Muscle layer of duodenum (tissue), 2 donors: ENCODE measurements around the gene TFDP3.
A peak's percentile ranks its signal among the peaks of the same experiment; 100 is the strongest.

Experiments used
- H3K27ac ChIP-seq: one replicate; pipeline ENCODE4 v1.7.0; 2013; ENCODE audit warnings: mild to moderate bottlenecking, low read length
- H3K27me3 ChIP-seq: one replicate; pipeline ENCODE4 v1.7.0; 2013; ENCODE audit warnings: low read depth, mild to moderate bottlenecking, control low read depth, low read length
- H3K36me3 ChIP-seq, 2 donors: one replicate each; pipeline ENCODE4 v1.7.0; 2013; ENCODE audit warnings: low read length in 2 of 2, control low read depth in 1 of 2, mild to moderate bottlenecking in 1 of 2; ENCODE audit not compliant: insufficient read depth in 2 of 2, control insufficient read depth in 1 of 2
- H3K4me1 ChIP-seq, 2 donors: one replicate each; pipeline ENCODE4 v1.7.0; 2013; ENCODE audit warnings: low read length in 2 of 2, mild to moderate bottlenecking in 2 of 2, control low read depth in 1 of 2, moderate library complexity in 1 of 2; ENCODE audit not compliant: insufficient read depth in 2 of 2, control insufficient read depth in 1 of 2
- H3K4me3 ChIP-seq, 2 donors: one replicate each; pipeline ENCODE4 v1.7.0; 2013; ENCODE audit warnings: low read length in 2 of 2, low read depth in 1 of 2, mild to moderate bottlenecking in 1 of 2
- H3K9me3 ChIP-seq, 2 donors: one replicate each; pipeline ENCODE4 v1.7.0; 2013; ENCODE audit warnings: low read length in 2 of 2, control low read depth in 1 of 2, mild to moderate bottlenecking in 1 of 2; ENCODE audit not compliant: control insufficient read depth in 1 of 2
- donor health status: healthy.

TFDP3 gene, protein sequence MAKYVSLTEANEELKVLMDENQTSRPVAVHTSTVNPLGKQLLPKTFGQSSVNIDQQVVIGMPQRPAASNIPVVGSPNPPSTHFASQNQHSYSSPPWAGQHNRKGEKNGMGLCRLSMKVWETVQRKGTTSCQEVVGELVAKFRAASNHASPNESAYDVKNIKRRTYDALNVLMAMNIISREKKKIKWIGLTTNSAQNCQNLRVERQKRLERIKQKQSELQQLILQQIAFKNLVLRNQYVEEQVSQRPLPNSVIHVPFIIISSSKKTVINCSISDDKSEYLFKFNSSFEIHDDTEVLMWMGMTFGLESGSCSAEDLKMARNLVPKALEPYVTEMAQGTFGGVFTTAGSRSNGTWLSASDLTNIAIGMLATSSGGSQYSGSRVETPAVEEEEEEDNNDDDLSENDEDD

DNA sequence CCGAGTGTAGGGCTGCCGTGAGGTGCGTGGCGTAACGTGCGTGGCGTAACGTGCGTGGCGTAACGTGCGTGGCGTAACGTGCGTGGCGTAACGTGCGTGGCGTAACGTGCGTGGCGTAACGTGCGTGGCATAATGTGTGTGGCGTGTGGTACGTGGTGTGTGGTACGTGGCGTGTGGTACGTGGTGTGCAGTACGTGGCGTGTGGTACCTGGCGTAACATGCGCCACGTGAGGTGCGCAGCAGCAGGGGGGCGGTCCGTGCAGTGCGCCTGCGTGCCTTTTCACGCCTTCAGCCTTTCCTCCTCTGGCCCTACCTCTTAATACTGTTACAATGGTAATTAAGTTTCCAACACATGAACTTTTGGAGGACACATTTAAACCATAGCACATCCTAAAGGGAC, at the start of gene TFDP3:
Gene TFDP3, minus strand, starts transcription at position 26 of the 400 bp plus-strand sequence. CDS start 95 bp downstream, outside the sequence.
- no peak within 1 kb of the TSS for H3K4me3 ChIP-seq
- no peak within 1 kb of the TSS for H3K27ac ChIP-seq
- no peaks in the 10 kb centered on the region for H3K36me3 ChIP-seq

DNA sequence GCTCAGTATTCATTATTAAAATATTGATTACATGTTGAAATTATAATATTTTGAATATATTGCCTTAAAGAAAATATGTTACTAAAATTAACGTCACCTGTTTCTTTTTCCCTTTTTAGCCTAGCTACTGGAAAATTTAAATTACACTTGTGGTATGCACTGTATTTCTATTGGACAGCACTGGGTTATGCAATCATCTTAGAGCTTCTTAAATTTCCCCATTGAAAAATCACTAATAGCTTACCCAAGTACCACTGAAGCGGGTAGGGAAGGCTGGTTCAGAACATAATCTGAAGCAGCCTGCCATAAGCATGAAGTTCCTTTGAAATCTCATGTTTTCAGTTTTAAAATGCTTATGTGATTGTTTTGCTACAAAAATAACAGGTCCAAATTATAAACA, 49.5 kb upstream of the TFDP3 start:
- no peaks in the 10 kb centered on the region for H3K9me3 ChIP-seq
- H3K27me3 ChIP-seq: no peaks in the 10 kb centered on the region

More for the DNA sequence above, at the start of gene TFDP3:
- no peaks in the 10 kb centered on the region for H3K9me3 ChIP-seq
- no peaks in the 10 kb centered on the region for H3K27me3 ChIP-seq
- no peaks in the 10 kb centered on the region for H3K4me1 ChIP-seq

DNA sequence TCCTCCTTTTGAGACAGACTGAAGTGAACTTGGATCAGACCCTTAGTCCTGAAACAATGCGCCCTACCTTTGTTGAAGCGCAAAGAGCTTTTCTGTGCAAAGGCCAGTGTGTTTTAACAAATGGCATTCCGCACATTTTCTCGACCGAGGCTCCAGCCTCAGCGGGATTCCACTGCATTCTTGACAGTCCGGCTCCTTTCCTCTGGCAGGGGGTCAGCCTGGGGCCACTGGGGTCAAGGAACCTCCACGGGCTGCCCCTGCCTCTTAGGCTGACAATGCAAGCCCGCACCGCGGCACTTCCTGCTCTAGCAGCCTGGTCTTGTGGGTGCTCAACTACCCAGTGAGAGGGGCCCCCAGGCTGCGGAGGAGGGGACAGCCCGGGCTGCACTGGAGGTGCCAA, 47.2 kb upstream of the TFDP3 start:
- Histone ChIP-seq H3K4me1 (no peaks in the 10 kb centered on the region), H3K4me3 (no peak overlapping the region), H3K27ac (no peak overlapping the region), H3K9me3 (no peaks in the 10 kb centered on the region), H3K27me3 (no peaks in the 10 kb centered on the region), H3K36me3 (no peaks in the 10 kb centered on the region)

More for the DNA sequence above, 49.5 kb upstream of the TFDP3 start:
- H3K27ac ChIP-seq: no peak overlapping the region
- no peaks in the 10 kb centered on the region for H3K36me3 ChIP-seq
- H3K4me1 ChIP-seq: no peaks in the 10 kb centered on the region
- no peak overlapping the region for H3K4me3 ChIP-seq

DNA sequence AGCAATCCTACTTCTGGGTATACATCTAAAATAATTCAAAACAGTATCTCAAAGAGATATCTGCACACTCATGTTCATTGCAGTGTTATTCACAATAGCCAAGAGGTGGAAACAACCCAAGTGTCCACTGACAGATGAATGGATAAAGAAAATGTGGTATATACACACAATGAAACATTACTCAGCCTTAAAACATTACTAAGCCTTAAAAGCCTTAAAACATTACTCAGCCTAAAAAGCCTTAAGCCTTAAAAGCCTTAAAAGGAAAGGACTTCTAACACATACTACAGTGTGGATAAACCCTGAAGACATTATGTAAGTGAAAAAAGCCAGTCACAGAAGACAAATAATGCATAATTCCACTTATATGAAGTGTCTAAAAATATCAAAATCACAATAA, 40.3 kb upstream of the TFDP3 start:
- Histone ChIP-seq H3K27me3 (no peaks in the 10 kb centered on the region), H3K27ac (no peak overlapping the region), H3K36me3 (no peaks in the 10 kb centered on the region)

DNA sequence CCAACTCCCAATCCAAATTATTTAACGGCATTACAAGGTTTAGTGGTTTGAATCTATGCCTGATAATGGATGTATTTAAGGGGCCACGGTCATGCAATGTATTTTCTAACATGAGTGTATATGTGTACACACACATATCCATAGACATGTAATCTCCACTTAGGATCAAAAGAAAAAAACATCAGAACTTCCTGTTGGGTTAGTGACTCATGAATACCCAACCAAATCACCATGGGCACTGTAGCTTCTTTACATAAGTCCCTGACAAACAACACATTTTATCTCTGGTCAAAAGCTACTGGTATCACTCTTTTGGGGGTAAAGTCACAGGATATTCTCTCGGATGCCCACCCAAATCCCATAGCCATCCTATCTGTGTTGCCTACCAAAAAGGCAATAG, 36.5 kb upstream of the TFDP3 start:
- Histone ChIP-seq H3K27me3 (no peaks in the 10 kb centered on the region), H3K36me3 (no peaks in the 10 kb centered on the region), H3K4me1 (peaks cover 0 to 4% of the 10 kb centered on the region in 2 donors), H3K9me3 (no peaks in the 10 kb centered on the region), H3K27ac (no peak overlapping the region), H3K4me3 (no peak overlapping the region)

More for the DNA sequence above, 40.3 kb upstream of the TFDP3 start:
- H3K4me3 ChIP-seq: no peak overlapping the region
- no peaks in the 10 kb centered on the region for H3K4me1 ChIP-seq
- no peaks in the 10 kb centered on the region for H3K9me3 ChIP-seq

DNA sequence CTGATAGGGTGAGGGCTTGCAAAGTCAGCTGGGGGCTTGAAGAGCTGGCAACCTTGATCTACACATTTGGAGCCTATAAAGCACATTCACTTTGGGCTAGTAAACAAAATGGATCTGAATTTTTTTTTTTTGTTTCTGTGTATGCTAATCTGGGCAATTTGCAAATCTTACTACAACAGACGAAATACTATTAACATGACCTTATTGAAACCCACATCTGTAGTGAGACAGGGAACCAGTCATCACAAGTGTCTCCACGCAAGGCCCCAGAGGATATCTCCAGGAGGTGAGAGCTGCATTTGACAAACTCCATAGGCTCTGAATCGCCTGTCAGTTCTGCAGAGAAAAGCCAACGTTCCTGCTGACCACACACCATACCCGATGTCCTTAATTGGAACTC, 33.0 kb upstream of the TFDP3 start:
- Histone ChIP-seq H3K4me1 (peaks cover 0 to 6% of the 10 kb centered on the region in 2 donors), H3K27ac (peak overlapping the region; percentile 39), H3K9me3 (peaks cover 0 to 2% of the 10 kb centered on the region in 2 donors), H3K36me3 (no peaks in the 10 kb centered on the region), H3K27me3 (no peaks in the 10 kb centered on the region), H3K4me3 (no peak overlapping the region)

DNA sequence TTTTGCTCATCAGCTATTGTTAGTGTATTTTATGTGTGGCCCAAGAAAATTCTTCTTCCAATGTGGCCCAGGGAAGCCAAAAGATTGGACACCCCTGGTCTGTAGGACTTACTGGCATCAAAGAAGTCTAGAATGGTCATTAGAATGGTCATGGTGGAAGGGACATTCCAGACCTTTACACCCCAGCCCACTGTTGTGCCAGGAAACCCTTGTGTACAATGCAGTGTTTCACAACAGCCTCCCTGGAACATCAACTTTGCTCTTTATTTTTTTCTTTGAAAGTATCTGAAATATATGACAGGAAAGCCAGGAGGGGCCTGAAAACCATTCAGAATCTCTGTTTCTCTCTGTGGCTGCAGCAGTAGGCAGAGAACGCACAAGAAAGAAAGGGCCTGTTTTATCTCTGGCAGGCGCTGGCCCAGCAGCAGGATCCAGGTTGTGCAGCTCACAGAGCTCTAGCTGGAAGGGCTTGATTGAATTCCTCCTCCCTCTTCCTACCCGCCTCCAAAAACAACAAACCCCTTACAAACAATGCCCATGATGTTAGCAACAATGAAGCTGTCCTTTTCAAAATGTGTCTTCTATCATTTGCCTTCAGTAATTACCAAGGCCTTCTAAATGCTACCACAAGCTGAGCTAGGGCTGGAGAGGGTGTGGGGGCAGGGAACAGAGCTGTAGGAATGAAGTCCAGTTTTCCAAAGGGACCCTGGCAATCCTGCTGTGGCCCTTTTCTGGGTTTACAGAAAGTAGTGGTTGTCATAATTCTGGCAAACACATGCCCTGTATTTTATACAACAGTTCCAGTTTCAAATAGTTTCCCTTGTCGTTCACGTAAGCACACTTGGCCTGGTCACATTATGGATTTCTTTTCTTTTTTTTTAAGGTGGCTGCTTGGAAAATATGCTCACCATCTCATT, 32.3 kb upstream of the TFDP3 start:
- H3K9me3 ChIP-seq: peaks cover 0 to 4% of the 10 kb centered on the region in 2 donors
- no peaks in the 10 kb centered on the region for H3K36me3 ChIP-seq
- no peaks in the 10 kb centered on the region for H3K27me3 ChIP-seq
- no peak overlapping the region for H3K4me3 ChIP-seq
- H3K27ac ChIP-seq: peak overlapping the region; percentile 39
- H3K4me1 ChIP-seq: peaks cover 0 to 6% of the 10 kb centered on the region in 2 donors

DNA sequence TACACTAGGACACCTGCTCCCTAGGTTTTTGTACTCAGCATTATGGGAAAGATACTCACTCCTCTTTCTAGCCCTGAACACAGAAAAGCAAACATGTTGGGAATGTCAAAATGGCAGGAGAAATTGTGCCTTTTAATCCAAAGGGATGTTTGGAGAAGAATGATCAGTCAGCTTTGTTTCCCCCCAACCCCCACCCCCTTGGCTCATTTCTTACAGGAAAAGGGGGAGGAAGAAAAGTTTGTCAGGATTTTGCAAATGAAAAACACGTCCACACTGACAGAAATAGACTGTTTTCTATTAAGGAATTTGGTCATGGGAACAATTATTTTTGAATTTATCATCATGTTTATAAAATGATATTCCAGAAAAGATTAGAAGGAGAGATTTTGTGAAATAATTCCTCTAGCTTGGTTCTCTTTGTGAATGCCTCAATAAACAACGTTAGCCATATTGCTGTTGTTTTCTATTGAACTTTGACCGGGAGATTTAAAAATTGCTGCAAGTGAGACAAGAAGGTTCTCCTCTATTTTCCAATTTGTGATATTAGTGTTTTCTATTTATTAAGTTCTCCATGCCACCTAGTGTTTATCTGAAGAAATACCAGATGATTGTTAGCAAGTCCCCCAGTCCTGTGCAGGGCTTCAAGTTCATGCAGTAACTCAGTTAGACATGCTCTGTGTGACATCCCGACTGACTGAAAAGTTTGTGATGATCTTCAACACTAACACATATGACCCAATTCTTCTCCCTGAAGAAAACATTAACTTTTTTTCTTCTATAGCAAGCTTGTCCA, 31.3 kb upstream of the TFDP3 start:
- H3K36me3 ChIP-seq: no peaks in the 10 kb centered on the region
- no peaks in the 10 kb centered on the region for H3K27me3 ChIP-seq
- no peak overlapping the region for H3K4me3 ChIP-seq
- peaks cover 0 to 4% of the 10 kb centered on the region in 2 donors for H3K9me3 ChIP-seq
- H3K4me1 ChIP-seq: peaks cover 0 to 6% of the 10 kb centered on the region in 2 donors
- H3K27ac ChIP-seq: no peak overlapping the region

DNA sequence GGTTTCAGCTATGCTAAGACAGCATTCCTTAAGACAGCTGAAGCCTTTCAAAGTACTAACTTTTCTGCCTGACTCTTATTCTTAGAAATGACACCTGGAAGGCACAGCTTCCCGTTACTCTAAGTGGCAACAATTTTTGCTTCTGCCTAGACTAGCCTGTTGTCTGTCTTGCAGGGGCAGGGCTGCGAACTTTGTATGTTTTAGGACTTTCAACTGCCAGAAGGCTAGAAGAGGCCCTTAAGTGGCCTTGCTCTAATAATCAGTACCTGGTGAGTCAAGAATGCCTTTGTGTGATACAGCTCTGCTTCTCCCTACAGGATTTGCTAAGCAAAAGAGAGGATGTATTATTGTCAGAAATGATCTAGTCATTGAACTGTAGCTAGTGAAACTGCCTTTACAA, 30.0 kb upstream of the TFDP3 start:
- Histone ChIP-seq H3K4me1 (peaks cover 0 to 6% of the 10 kb centered on the region in 2 donors), H3K27ac (no peak overlapping the region), H3K4me3 (no peak overlapping the region), H3K36me3 (no peaks in the 10 kb centered on the region), H3K27me3 (no peaks in the 10 kb centered on the region), H3K9me3 (peaks cover 0 to 4% of the 10 kb centered on the region in 2 donors)

DNA sequence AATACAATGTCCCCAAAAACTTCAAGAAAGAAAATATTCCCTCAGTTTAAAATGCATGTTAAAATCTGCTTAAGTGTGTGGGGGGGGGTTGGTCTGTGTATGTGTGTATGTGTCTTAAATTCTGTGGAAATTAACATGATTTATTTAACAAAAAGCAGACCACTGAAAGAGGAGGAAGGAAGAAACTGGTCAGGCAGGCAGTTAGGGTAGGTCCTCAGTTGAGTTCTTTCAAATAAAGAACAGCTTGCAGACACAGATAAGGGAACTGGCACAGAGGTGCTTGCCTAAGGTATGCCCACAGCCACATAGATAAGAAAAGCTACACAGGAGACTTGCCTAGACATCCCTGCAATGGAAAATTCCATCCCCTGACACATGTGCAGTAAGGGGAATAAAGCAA, 28.8 kb upstream of the TFDP3 start:
- Histone ChIP-seq H3K4me1 (peaks cover 0 to 6% of the 10 kb centered on the region in 2 donors), H3K27ac (no peak overlapping the region), H3K27me3 (no peaks in the 10 kb centered on the region), H3K4me3 (no peak overlapping the region), H3K9me3 (peaks cover 0 to 4% of the 10 kb centered on the region in 2 donors), H3K36me3 (no peaks in the 10 kb centered on the region)

DNA sequence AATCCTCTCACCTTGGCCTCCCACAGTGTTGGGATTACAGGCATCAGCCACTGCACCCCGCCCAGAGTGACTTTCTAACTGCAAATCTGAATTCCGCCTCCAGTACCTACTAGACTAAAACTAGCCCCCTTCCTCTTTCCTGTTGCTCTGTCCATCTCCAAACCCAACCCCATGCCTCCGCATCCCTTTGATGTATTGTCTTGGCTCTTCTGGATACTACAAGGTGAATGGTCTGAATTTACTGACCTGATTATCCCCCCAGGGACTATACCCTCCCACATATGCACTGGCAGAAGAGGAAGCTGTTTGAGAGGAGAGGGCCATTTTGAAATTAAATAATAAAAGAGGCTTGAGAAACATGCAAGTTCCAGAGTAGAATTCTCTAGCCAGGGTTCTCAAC, 17.7 kb upstream of the TFDP3 start:
- no peak overlapping the region for H3K27ac ChIP-seq
- H3K4me1 ChIP-seq: no peaks in the 10 kb centered on the region
- H3K4me3 ChIP-seq: no peak overlapping the region
- no peaks in the 10 kb centered on the region for H3K27me3 ChIP-seq
- no peaks in the 10 kb centered on the region for H3K9me3 ChIP-seq
- H3K36me3 ChIP-seq: no peaks in the 10 kb centered on the region
